HG03457 (cell line): ENCODE results near the gene CT45A7.
"Not testable (repeated sequence)": the region's sequence is repeated elsewhere in the genome, so short reads cannot be mapped to it uniquely, and the experiment has no call there.

Experiments
- ATAC-seq: cut with Tn5 transposase; IDR thresholded peaks from one replicate; pipeline ENCODE4 v1.9.1; 2021; ENCODE audit warnings: moderate number of reproducible peaks; ENCODE audit not compliant: unreplicated experiment

The CT45A7 gene

GRCh38 chrX:135837180-135837579 lies at the start of gene CT45A7:
Gene CT45A7 (minus strand): TSS chrX:135837280. CDS start chrX:135833533, 3,747 bp downstream.
- not testable (repeated sequence) for ATAC-seq

- ATAC-seq = not testable (repeated sequence)
These were observed 45.7 kb upstream of the CT45A7 start for GRCh38 chrX:135882741-135883140.

- ATAC-seq = not testable (repeated sequence)
These were observed 34.6 kb upstream of the CT45A7 start, which contains the start of gene CT45A9 for GRCh38 chrX:135871712-135872111. Gene CT45A9 (minus strand): TSS chrX:135871812. CDS start chrX:135868061, 3,751 bp downstream.

GRCh38 chrX:135854438-135854837 lies 17.4 kb upstream of the CT45A7 start, which contains the start of gene CT45A8:
Gene CT45A8 (minus strand): TSS chrX:135854538. CDS start chrX:135850783, 3,755 bp downstream.
- ATAC-seq = not testable (repeated sequence)

- ATAC-seq = not testable (repeated sequence)
These were observed 17.2 kb downstream of the CT45A7 start, which contains the start of gene CT45A2 for GRCh38 chrX:135819912-135820311. Gene CT45A2 (minus strand): TSS chrX:135820012. CDS start chrX:135816265, 3,747 bp downstream.

- ATAC-seq = not testable (repeated sequence)
These were observed 34.4 kb downstream of the CT45A7 start, which contains the start of gene CT45A6 for GRCh38 chrX:135802687-135803086. Gene CT45A6 (minus strand): TSS chrX:135802787. CDS start chrX:135798993, 3,794 bp downstream.

- not testable (repeated sequence) for ATAC-seq
These were observed 51.7 kb downstream of the CT45A7 start, which contains the start of gene CT45A5 for GRCh38 chrX:135785403-135785802. Gene CT45A5 (minus strand): TSS chrX:135785503. CDS start chrX:135781729, 3,774 bp downstream.
